Ishikawa (cell line): ENCODE results near the gene REC8.

ENCODE experiments used
- CEBPB ChIP-seq: IDR thresholded peaks from 2 replicates; pipeline ENCODE4 v1.6.1; 2012
- CREB1 ChIP-seq: IDR thresholded peaks from 2 replicates; pipeline ENCODE4 v1.6.1; 2012; ENCODE audit warnings: low read depth
- EGR1 ChIP-seq: IDR thresholded peaks from 2 replicates; pipeline ENCODE4 v1.6.1; 2012
- EP300 ChIP-seq: IDR thresholded peaks from 2 replicates; pipeline ENCODE4 v1.6.1; 2012; ENCODE audit warnings: borderline replicate concordance
- FOXM1 ChIP-seq: IDR thresholded peaks from 2 replicates; pipeline ENCODE4 v1.6.1; 2012; ENCODE audit warnings: low read depth, borderline replicate concordance
- MAX ChIP-seq: IDR thresholded peaks from 2 replicates; pipeline ENCODE4 v1.6.1; 2012
- NFIC ChIP-seq: IDR thresholded peaks from 2 replicates; pipeline ENCODE4 v1.6.1; 2012
- RAD21 ChIP-seq: IDR thresholded peaks from 2 replicates; pipeline ENCODE4 v1.6.1; 2012; ENCODE audit warnings: low read depth
- TAF1 ChIP-seq: IDR thresholded peaks from 2 replicates; pipeline ENCODE4 v1.6.1; 2012; ENCODE audit warnings: low read depth, mild to moderate bottlenecking
- TCF12 ChIP-seq: IDR thresholded peaks from 2 replicates; pipeline ENCODE4 v1.6.1; 2012; ENCODE audit warnings: low read depth
- TEAD4 ChIP-seq: IDR thresholded peaks from 2 replicates; pipeline ENCODE4 v1.6.1; 2012
- YY1 ChIP-seq: IDR thresholded peaks from 2 replicates; pipeline ENCODE4 v1.6.1; 2012; ENCODE audit warnings: low read depth
- TF ChIP-seq, protein P1 (sequence below): IDR thresholded peaks from 2 replicates; pipeline ENCODE4 v1.6.1; 2012
- TF ChIP-seq, protein P2 (sequence below): IDR thresholded peaks from 2 replicates; pipeline ENCODE4 v1.6.1; 2012; ENCODE audit warnings: low read depth, mild to moderate bottlenecking

GRCh38 chr14:24147761-24148428 is 24.0 kb upstream of the REC8 start:
- TF ChIP-seq YY1 (no peak), TCF12 (no peak), TEAD4 (no peak), EP300 (no peak), NFIC (no peak), EGR1 (no peak), MAX (no peak), RAD21 (no peak), TAF1 (no peak), FOXM1 (no peak), CREB1 (no peak), CEBPB (no peak)
- TF ChIP-seq, protein P1, sequence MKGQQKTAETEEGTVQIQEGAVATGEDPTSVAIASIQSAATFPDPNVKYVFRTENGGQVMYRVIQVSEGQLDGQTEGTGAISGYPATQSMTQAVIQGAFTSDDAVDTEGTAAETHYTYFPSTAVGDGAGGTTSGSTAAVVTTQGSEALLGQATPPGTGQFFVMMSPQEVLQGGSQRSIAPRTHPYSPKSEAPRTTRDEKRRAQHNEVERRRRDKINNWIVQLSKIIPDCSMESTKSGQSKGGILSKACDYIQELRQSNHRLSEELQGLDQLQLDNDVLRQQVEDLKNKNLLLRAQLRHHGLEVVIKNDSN, result no peak
- TF ChIP-seq, protein P2, sequence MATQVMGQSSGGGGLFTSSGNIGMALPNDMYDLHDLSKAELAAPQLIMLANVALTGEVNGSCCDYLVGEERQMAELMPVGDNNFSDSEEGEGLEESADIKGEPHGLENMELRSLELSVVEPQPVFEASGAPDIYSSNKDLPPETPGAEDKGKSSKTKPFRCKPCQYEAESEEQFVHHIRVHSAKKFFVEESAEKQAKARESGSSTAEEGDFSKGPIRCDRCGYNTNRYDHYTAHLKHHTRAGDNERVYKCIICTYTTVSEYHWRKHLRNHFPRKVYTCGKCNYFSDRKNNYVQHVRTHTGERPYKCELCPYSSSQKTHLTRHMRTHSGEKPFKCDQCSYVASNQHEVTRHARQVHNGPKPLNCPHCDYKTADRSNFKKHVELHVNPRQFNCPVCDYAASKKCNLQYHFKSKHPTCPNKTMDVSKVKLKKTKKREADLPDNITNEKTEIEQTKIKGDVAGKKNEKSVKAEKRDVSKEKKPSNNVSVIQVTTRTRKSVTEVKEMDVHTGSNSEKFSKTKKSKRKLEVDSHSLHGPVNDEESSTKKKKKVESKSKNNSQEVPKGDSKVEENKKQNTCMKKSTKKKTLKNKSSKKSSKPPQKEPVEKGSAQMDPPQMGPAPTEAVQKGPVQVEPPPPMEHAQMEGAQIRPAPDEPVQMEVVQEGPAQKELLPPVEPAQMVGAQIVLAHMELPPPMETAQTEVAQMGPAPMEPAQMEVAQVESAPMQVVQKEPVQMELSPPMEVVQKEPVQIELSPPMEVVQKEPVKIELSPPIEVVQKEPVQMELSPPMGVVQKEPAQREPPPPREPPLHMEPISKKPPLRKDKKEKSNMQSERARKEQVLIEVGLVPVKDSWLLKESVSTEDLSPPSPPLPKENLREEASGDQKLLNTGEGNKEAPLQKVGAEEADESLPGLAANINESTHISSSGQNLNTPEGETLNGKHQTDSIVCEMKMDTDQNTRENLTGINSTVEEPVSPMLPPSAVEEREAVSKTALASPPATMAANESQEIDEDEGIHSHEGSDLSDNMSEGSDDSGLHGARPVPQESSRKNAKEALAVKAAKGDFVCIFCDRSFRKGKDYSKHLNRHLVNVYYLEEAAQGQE, result no peak
